Skeletal muscle tissue (tissue), 4 donors: ENCODE results near the gene DLGAP4. TPM values are rescaled to one million over a fixed set of nuclear protein-coding genes. Genes with fewer than 3 reads are reported as not detected.

Experiments used
- H3K27ac ChIP-seq: one replicate; pipeline ENCODE4 v1.7.0; 2013; ENCODE audit warnings: mild to moderate bottlenecking, low read depth, low read length, inconsistent platforms
- H3K27me3 ChIP-seq, 3 donors: one replicate each; pipeline ENCODE4 v1.7.0; 2013; ENCODE audit warnings: low read length in 3 of 3; ENCODE audit not compliant: control insufficient read depth in 3 of 3, insufficient read depth in 3 of 3
- H3K36me3 ChIP-seq, 3 donors: one replicate each; pipeline ENCODE4 v1.7.0; 2013; ENCODE audit warnings: low read length in 3 of 3; ENCODE audit not compliant: control insufficient read depth in 3 of 3, insufficient read depth in 3 of 3
- H3K4me1 ChIP-seq, 3 donors: one replicate each; pipeline ENCODE4 v1.7.0; 2013; ENCODE audit warnings: low read length in 3 of 3, mild to moderate bottlenecking in 3 of 3; ENCODE audit not compliant: control insufficient read depth in 3 of 3, insufficient read depth in 3 of 3
- H3K4me3 ChIP-seq, 3 donors: one replicate each; pipeline ENCODE4 v1.7.0; 2013; ENCODE audit warnings: low read length in 3 of 3
- H3K9ac ChIP-seq, 3 donors: one replicate each; pipeline ENCODE4 v1.7.0; 2013; ENCODE audit warnings: low read length in 3 of 3, mild to moderate bottlenecking in 3 of 3, moderate library complexity in 2 of 3, low read depth in 1 of 3
- H3K9me3 ChIP-seq, 3 donors: one replicate each; pipeline ENCODE4 v1.7.0; 2013; ENCODE audit warnings: low read length in 3 of 3; ENCODE audit not compliant: control insufficient read depth in 3 of 3
- total RNA-seq: library from RNA; depleted of rRNA; stranded (reverse); fragments of >200 nt; gene quantifications from one replicate; pipeline ENCODE4 v1.2.3, GENCODE V29; 2014
- donor health status: Osteomylitis.

The DLGAP4 gene
- total RNA-seq, 1 donor from 2014 or later: 6.8 TPM

GRCh38 chr20:36308353-36308752, 2.2 kb downstream of the DLGAP4 start:
- Histone ChIP-seq H3K36me3 (no peaks in the 10 kb centered on the region), H3K9ac (no peak overlapping the region), H3K27ac (no peak overlapping the region), H3K4me1 (peaks cover 0 to 5% (median 3%) of the 10 kb centered on the region in 3 donors), H3K4me3 (no peak overlapping the region), H3K9me3 (no peaks in the 10 kb centered on the region), H3K27me3 (peaks cover 84 to 90% (median 89%) of the 10 kb centered on the region in 3 donors)

DNA sequence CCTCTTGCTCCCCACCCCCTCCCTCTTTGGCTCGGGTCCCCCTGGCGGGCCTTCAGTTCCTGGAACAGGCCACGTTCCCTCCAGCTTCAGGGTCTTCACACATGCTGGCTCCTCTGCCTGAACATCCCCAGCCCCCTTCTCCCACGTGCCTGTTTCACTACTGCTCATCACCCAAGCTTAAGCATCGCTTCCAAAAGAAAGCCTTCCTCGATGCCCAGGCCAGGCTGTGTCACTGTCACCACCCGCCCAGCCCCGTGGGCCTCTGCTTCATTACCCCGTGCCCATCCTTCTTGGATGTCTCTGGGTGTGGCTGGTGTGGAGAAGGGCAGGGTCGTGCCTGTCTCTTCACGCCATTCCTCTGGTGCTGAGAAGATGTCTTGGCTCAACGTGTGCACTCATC, 2.8 kb downstream of the DLGAP4 start:
- no peak overlapping the region for H3K4me3 ChIP-seq
- H3K27ac ChIP-seq: no peak overlapping the region
- no peaks in the 10 kb centered on the region for H3K36me3 ChIP-seq
- peaks cover 84 to 90% (median 89%) of the 10 kb centered on the region in 3 donors for H3K27me3 ChIP-seq
- no peaks in the 10 kb centered on the region for H3K9me3 ChIP-seq
- H3K4me1 ChIP-seq: peaks cover 0 to 5% (median 3%) of the 10 kb centered on the region in 3 donors
- H3K9ac ChIP-seq: no peak overlapping the region

GRCh38 chr20:36309643-36310042, 3.5 kb downstream of the DLGAP4 start:
- H3K27ac ChIP-seq: no peak overlapping the region
- H3K9ac ChIP-seq: no peak overlapping the region
- H3K9me3 ChIP-seq: no peaks in the 10 kb centered on the region
- peaks cover 0 to 5% (median 3%) of the 10 kb centered on the region in 3 donors for H3K4me1 ChIP-seq
- H3K4me3 ChIP-seq: no peak overlapping the region
- no peaks in the 10 kb centered on the region for H3K36me3 ChIP-seq
- peaks cover 80 to 86% (median 85%) of the 10 kb centered on the region in 3 donors for H3K27me3 ChIP-seq

- H3K27ac ChIP-seq: no peak overlapping the region
- H3K9me3 ChIP-seq: no peaks in the 10 kb centered on the region
- no peak overlapping the region for H3K9ac ChIP-seq
- peaks cover 72 to 82% (median 79%) of the 10 kb centered on the region in 3 donors for H3K27me3 ChIP-seq
- peaks cover 0 to 5% (median 3%) of the 10 kb centered on the region in 3 donors for H3K4me1 ChIP-seq
- no peaks in the 10 kb centered on the region for H3K36me3 ChIP-seq
- H3K4me3 ChIP-seq: no peak overlapping the region
These were observed 4.3 kb downstream of the DLGAP4 start for GRCh38 chr20:36310215-36310981.

DNA sequence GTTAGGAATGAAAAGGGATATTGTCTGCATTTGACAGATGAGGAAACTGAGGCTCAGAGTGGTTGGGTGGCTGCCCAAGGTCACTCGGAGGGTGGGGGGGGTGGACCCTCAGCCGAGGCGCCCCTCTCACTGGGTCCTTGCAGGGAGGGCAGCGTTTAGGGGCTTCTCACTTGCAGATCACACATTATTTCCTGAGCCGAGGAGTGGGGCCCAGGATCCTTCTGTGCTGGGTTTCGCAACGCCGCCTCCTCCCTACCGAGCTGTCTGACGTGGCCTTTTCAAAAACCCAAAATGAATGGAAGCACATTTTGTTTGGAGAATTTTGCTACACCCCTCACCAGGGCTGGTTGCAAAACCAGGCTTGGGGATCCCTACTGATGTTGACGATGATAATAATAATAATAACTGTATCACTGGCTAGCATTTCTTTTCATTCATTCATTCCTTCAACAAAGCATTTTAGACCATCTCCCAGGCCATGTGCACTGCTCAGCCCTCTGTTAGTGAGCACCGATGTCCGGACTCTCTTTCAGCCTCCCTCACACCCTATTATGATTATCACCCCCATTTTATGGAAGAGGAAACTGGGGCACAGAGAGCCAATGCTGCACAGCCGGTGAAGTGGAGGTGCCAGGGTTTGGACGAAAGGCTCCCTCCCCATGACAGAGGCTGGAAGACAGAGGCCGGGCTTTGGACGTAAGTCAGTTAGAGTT, 5.2 kb downstream of the DLGAP4 start:
- no peak overlapping the region for H3K9ac ChIP-seq
- H3K4me3 ChIP-seq: no peak overlapping the region
- H3K9me3 ChIP-seq: no peaks in the 10 kb centered on the region
- H3K27ac ChIP-seq: no peak overlapping the region
- H3K36me3 ChIP-seq: no peaks in the 10 kb centered on the region
- H3K27me3 ChIP-seq: peaks cover 68 to 78% (median 74%) of the 10 kb centered on the region in 3 donors
- H3K4me1 ChIP-seq: peaks cover 0 to 5% (median 2%) of the 10 kb centered on the region in 3 donors

DNA sequence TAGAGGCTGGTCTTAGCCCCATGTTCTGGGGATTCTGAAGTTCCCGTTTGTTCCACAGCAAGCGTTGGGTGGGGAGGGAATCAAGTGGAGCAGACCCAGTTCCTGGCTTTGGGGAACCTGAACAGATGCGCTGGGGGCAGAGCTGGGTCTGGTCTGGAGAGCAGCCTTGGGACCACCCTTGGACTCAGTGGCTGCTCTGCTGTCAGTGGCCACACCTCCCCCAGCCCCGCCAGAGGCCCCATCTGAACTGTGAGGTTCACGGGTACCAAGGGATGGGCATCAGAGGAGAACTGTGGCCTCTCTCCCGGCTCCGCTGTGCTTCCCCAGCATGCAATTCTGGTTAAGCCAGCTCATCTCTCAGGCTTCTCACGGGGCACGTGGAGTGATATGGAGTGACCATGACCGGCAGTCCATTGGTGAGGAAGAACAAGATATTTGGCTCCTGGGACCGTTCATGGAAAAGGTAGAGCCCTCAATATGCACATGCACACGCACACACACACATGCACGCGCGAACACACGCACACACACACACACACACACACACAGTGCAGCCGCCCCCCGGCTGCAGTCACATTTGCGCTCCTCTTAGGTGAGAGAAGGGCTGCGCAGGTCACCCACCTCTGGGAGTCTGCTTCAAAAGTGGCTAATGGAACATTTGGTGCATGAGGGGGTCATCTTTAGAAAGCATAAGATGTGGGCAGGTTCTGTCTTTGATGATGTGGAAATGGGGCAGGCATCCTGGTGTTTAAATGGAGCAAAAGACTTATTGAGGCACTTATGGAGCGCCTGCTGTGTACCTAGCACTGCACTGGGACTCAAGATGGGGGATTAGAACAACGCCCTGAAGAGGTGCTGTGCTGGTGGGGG, 6.0 kb downstream of the DLGAP4 start:
- Histone ChIP-seq H3K27ac (no peak overlapping the region), H3K36me3 (no peaks in the 10 kb centered on the region), H3K4me3 (no peak overlapping the region), H3K27me3 (peaks cover 60 to 70% (median 67%) of the 10 kb centered on the region in 3 donors), H3K9ac (no peak overlapping the region), H3K4me1 (no peaks in the 10 kb centered on the region), H3K9me3 (no peaks in the 10 kb centered on the region)

- no peak overlapping the region for H3K27ac ChIP-seq
- no peaks in the 10 kb centered on the region for H3K9me3 ChIP-seq
- H3K4me3 ChIP-seq: no peak overlapping the region
- H3K27me3 ChIP-seq: peaks cover 52 to 62% (median 59%) of the 10 kb centered on the region in 3 donors
- no peaks in the 10 kb centered on the region for H3K4me1 ChIP-seq
- no peaks in the 10 kb centered on the region for H3K36me3 ChIP-seq
- H3K9ac ChIP-seq: no peak overlapping the region
These were observed 6.7 kb downstream of the DLGAP4 start for GRCh38 chr20:36312724-36313441.

DNA sequence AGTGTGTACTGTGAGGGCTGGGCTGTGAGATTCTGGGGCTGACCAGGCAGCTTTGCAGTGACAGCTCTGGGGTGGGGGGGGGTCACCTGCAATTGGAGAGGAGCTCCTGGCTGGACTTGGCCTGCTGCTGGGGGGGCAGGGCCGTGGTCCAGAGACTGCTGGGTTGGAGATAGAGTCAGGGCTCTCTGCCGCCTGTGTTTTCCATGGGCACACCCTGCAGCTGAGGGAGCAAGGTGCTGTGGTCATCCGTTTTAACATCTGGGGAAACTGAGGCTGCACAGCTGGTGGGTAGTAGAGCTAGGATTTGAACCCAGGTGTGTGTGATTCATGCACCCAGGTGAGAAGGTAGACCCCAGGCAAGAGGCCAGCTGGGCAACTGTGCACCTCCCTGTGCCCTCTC, 7.3 kb downstream of the DLGAP4 start:
- Histone ChIP-seq H3K4me3 (no peak overlapping the region), H3K9me3 (no peaks in the 10 kb centered on the region), H3K27ac (no peak overlapping the region), H3K27me3 (peaks cover 46 to 56% (median 53%) of the 10 kb centered on the region in 3 donors), H3K9ac (no peak overlapping the region), H3K4me1 (no peaks in the 10 kb centered on the region), H3K36me3 (no peaks in the 10 kb centered on the region)

DNA sequence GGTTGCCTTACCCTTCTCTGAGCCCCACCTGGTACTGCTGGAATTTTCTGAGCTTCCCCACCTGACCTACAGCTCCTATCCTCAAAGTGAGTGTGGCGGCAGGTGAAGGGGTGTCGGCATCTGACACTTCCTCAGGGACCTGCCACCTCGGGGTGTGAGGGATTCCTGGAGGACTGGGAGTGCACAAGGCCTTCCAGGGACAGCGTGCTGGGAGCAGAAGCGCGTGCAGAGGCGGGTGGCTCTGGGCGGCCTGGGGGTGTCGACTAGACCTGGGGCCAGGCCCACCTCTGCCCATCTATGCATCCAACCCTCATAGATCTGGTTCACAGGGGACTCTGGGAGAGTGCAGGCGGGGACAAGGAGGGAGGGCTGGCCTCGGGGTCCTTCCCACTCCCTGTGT, 7.8 kb downstream of the DLGAP4 start:
- H3K36me3 ChIP-seq: no peaks in the 10 kb centered on the region
- H3K9me3 ChIP-seq: no peaks in the 10 kb centered on the region
- no peak overlapping the region for H3K9ac ChIP-seq
- no peak overlapping the region for H3K27ac ChIP-seq
- no peaks in the 10 kb centered on the region for H3K4me1 ChIP-seq
- H3K27me3 ChIP-seq: peaks cover 44 to 53% (median 50%) of the 10 kb centered on the region in 3 donors
- no peak overlapping the region for H3K4me3 ChIP-seq
